Left forelimb (tissue), 1 donor: ENCODE data around the gene GSC2.
"Not testable (repeated sequence)": the region's sequence is repeated elsewhere in the genome, so short reads cannot be mapped to it uniquely, and the experiment has no call there.

Experiments
- DNase-seq: peaks from one replicate; pipeline ENCODE4 v3.0.0-alpha.2; 2018; ENCODE audit warnings: low spot score

Gene GSC2

GRCh38 chr22:19178065-19178656 lies 28.1 kb upstream of the GSC2 start:
- DNase-seq = no peak

DNA sequence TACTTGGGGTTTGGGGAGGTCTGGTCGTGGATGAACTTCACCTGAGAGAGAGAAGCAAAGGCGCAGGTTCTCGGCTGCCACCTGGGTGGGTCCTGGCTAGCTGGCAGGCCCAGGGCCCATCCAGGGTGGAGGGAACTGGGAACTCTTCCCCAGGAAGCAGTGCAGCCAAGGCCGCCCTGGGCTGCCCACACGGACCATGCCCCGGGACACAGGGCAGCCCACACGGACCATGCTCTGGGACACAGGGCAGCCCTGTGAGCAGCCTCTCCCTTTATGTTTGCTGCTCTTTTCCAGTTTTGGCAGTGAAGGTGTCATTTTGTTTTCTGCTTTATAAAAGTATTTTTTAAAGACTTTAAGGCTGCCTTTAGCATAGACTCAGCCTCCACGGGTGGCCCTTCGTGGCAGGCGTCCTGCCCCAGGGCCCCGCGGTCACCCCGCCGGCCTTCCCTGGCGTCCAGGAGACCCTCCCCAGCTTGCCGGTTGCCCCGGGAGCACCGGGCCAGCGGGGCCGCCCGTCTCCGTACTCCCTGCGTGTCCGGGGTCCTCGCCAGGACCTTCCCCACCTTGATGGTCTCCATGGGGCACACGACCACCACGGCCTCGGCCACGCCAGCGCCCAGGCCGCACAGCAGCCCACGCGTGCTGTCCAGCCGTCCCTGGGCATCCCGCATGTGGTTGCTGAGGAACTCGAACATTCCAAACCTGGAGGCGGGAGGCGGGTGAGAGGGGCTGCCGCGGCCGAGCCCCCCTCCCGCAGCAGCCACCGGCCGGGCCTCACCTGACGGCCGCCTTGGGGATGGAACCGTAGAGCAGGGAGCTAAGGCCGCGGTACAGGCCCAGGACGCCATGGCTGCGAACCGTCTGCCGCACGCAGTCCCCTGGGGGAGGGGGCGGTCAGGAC lies 27.3 kb upstream of the GSC2 start:
- DNase-seq = no peak

- DNase-seq = no peak
Measured at GRCh38 chr22:19176732-19177131, 26.6 kb upstream of the GSC2 start.

GRCh38 chr22:19176175-19176643 lies 26.1 kb upstream of the GSC2 start:
- DNase-seq = no peak

- DNase-seq = no peak
Measured at GRCh38 chr22:19175602-19176174, 25.6 kb upstream of the GSC2 start.

DNA sequence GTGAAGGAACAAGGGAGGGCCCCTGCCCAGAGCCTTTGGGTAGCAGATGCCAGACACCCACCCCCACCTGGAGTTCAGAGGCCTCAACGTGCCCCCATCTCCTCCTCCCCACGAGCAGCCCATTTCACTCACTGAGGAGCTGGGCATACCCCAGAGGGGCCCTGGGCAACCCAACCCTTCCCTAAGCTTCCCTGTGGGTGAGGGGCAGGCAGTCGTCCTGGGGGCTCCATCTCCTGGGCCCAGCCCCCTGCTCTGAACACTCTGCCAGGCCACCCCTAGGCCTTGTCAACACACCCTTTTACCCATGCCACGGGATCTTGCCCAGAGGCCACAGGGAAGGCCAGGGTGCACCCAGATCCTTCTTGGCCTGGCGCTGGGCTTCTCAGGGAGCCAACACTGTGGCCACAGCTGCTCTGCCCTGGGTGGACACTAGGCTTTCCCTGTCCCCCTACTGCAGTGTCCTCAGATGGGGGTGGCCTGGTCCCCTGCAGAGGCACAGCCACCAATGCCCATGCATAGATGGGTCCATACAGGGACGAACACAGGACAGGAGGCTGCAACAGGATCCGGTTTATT lies 25.0 kb upstream of the GSC2 start:
- DNase-seq = no peak

DNA sequence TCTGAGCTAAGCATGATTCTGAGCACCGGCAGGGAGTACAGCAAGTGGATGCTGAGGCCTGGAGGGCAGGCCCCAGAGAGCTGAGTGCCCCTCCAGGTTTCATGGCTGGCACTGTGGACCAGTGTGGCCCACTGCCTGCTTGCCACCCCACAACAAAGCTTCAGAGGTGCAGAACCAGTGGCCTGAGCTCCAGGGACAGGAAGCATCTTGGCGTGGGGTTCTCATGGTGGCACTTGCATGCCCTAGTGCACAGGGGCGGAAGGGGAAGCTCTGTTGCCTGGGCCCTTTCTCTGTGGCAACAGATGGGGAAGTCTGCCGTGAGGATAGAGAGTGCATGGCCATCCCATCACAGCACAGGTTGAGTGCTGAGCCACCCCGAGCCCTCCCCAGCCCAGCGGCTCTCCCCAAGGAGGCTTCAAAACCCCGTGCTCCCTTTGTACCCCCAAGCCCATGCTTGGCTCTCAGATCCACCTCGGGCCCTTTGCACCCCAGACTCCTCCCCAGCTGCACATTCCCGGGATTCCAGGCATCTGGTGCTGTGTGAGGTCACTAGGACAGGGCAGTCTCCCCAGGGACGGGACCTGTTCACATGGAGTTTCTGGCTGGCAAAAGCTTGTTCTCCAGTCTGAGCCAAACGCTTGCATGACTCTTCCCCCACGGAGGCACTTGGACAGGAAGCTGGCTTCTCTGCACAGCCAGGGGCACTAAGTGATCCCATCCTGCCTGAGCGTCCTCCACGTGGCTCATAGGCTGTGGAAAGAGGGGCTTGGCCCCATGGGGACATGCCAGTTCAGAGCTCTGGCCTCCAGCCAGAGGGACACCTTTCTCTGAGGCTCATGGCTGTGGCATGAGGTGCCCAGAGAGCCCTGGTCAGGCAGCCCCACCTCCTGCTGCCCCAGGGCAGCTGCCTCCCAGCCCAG lies 24.3 kb upstream of the GSC2 start:
- no peak for DNase-seq

DNA sequence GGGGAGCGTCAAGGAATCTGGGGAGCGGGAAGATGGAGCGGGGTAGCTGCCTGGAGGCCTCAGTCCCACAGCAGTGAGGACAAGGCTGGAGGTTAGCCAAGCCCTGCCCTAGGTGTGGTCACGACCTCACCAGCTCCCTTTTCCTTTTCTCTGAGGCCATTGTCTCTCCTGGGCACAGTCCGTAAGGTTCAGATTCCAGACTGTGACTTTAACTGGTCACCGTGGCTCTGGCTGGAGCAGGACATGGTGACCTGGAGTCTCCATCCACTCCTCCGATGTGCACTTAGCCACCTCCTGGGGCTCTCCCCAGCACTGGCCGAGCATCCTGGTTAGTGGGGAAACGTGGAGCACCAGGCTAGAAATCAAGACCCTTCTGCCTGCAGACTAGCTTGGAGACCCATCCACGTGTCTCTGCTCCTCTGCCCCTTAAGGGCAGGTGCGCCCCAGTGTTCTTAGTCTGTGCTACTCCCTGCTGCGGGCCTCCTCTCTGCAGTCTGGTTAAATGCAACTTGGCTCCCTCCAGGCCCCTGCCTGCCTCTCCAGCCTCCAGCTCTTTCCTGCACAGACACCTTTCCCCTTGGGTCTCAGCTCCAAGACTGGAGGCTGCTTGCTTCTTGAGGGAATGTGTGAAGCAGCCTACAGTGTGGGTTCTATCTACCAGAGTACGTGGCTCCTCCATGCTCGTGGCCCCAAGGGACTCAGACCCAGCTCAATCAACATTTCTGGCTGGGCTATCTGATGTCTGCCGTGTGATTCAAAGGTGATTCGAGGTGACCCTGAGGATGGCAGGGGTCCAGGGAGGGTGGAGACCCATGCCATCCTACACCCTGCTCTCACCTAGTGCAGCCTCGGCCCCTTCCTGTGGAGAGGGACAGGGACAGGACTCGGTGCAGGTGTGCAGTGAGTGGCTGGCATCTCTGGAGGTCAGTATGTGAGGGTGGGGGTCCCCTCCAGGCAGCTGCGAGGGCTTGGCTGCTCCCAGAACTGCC lies 23.2 kb upstream of the GSC2 start:
- no peak for DNase-seq

- DNase-seq = no peak
Measured at GRCh38 chr22:19172213-19173046, 22.3 kb upstream of the GSC2 start.

GRCh38 chr22:19169947-19170318 lies 19.8 kb upstream of the GSC2 start:
- DNase-seq = no peak

- no peak for DNase-seq
Measured at GRCh38 chr22:19169002-19169946, 19.2 kb upstream of the GSC2 start.

DNA sequence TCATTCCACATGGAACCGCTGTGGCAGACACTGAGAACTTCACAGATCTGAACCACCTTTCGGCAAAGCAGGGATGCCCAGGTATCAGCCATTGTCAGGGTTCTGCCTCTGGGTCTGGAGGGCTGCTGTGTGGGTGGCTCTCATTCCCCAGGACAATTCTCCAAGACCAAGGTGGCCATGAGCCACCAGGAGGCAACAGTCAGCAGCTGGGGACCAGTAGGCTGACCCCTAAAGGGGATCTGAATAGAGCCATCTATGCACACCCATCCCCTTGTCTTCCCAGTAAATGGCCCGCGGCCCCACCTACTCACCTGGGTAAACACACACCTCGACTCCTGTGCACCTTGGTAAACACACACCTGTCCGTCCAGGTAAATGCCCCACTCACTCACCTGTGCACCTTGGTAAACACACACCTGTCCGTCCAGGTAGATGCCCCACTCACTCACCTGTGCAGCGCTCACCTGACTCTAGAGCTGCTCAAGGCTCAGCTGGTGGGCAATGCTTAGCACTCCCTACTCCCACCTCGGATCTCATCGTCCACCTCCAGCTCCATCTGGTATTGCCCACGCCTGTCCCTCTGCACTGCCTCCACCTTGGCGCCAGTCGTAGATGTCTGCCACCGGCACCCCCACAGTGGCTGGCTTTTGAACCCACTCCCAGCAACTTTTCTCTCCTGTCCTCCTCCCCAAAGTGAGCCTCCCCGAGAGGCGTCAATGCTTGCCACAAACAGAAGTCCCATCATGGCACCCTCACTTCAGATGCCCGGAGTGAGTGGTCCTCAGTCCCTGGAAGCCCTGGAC lies 18.2 kb upstream of the GSC2 start:
- DNase-seq = no peak

GRCh38 chr22:19167106-19167869 lies 17.2 kb upstream of the GSC2 start:
- no peak for DNase-seq

- DNase-seq = no peak
Measured at GRCh38 chr22:19166421-19166820, 16.3 kb upstream of the GSC2 start.

GRCh38 chr22:19164425-19164824 lies 14.3 kb upstream of the GSC2 start:
- no peak for DNase-seq

DNA sequence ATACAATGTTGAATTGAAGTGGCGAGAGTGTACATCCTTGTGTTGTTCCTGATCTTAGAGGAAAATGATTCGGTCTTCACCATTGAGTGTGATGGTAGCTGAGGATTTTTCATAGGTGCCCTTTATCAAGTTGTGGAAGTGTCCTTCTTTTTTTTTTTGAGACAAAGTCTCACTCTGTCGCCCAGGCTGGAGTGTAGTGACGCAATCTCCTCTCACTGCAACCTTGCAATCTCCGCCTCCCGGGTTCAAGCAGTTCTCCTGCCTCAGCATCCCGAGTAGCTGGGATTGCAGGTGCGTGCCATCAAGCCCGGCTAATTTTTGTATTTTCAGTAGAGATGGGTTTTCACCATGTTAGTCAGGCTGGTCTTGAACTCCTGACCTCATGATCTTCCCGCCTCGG lies 8.6 kb upstream of the GSC2 start:
- DNase-seq = not testable (repeated sequence)

GRCh38 chr22:19156109-19156508 lies 6.0 kb upstream of the GSC2 start:
- DNase-seq = not testable (repeated sequence)
